LNCAP (cell line): Measurements from ENCODE around the gene SCN11A.

Source experiments
- CTCF ChIP-seq: fragments of 450-650 bp; IDR thresholded peaks from 2 replicates; pipeline ENCODE4 v1.5.1; 2017; ENCODE audit warnings: mild to moderate bottlenecking

SCN11A gene

GRCh38 chr3:39064646-39065045, 12.9 kb upstream of the SCN11A start:
- no peak for TF ChIP-seq CTCF

DNA sequence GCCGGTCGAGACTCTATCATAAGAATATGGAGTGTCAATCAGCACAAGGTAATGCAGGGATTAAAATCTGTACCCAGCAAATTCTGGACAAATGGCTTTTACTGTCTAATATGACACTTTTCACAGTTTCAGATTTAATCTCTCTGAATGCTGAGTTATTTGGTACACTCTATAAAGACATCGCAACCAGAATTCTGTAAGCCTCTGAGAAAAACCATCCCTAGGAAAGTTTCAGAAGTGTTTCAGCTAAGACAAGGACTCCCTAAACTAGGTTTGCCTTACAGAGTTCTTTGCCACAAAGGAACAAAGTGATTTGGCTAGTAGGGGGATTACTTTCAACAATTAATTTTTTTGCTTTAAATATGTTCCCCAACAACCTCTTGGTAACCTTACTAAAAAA, 11.4 kb upstream of the SCN11A start:
- no peak for TF ChIP-seq CTCF

GRCh38 chr3:39062180-39062579, 10.4 kb upstream of the SCN11A start:
- TF ChIP-seq CTCF: no peak

- no peak for TF ChIP-seq CTCF
Observed at GRCh38 chr3:39056151-39056550, 4.4 kb upstream of the SCN11A start.

DNA sequence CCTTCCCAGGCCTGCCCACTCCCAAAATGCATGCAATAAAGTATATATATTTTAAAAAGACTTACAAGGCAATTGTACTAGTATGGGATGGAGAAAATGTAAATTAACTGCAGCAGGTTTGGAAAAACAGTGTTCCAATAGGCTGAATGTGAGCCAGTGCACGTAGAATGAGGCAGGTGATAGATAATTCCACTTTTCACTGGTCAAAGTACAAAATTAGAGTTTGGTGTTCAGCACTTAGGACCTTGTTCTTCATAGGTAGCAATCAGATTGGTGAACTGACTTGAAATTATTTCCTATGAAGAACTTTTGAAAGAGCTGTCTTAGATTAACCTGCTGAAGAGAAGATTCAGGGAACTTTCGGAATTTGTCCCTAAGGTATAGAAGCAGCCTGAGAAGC, 2.0 kb upstream of the SCN11A start:
- TF ChIP-seq CTCF: no peak

DNA sequence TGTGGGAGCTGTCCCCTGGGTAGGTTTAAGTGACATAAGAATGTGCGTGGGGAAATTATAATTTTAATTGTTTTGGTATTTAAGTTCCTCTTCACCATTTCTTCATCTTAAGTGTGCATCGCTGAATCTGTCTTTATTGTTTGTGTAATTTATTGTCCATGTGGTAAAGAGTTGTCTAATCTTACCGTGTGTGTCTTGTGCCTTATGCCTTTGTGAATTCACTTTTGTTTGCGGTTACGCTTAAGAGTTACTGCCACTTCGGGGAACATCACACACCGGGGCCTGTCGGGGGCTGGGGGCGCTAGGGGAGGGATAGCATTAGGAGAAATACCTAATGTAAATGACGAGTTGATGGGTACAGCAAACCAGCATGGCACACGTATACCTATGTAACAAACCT, 839 bp upstream of the SCN11A start:
- no peak for TF ChIP-seq CTCF

GRCh38 chr3:39050029-39050428, 1.7 kb downstream of the SCN11A start:
- no peak for TF ChIP-seq CTCF

DNA sequence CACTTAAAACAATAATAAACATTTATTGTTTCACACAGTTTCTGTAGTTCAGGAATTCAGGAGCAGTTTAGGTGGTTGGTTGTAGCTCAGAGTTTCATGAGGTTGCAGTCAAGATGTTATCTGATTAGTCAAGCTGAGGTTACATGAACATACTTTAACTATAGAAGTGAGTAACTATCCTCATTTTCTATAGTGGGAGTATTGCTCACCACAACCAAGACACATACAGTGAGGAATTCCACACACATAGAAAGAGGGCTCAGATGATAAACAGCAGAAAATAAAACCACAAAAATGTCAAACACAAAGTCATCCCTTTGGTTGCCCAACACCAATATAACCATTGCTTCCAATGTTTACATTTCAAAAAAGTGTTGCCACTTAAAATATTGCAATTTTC, 13.6 kb downstream of the SCN11A start:
- TF ChIP-seq CTCF: no peak
